Nephron progenitor cell (in vitro differentiated cells): ENCODE data around the gene INPP5A.

Experiments
- DNase-seq: peaks from one replicate; pipeline ENCODE4 v3.0.0; 2021
- H3K27ac Mint-ChIP-seq: 2 replicates; pipeline ENCODE4 v1.8.0; 2021; ENCODE audit warnings: mild to moderate bottlenecking, moderate library complexity, mixed read lengths
- H3K27me3 Mint-ChIP-seq: 2 replicates; pipeline ENCODE4 v1.8.0; 2021; ENCODE audit warnings: mild to moderate bottlenecking, low read depth, mixed read lengths; ENCODE audit not compliant: poor library complexity
- H3K36me3 Mint-ChIP-seq: 2 replicates; pipeline ENCODE4 v1.8.0; 2021; ENCODE audit warnings: low read depth, mixed read lengths
- H3K4me1 Mint-ChIP-seq: 2 replicates; pipeline ENCODE4 v1.8.0; 2021; ENCODE audit warnings: mixed read lengths
- H3K4me3 Mint-ChIP-seq: 2 replicates; pipeline ENCODE4 v1.8.0; 2021; ENCODE audit warnings: mild to moderate bottlenecking, moderate library complexity, mixed read lengths
- H3K9me3 Mint-ChIP-seq: 2 replicates; pipeline ENCODE4 v1.8.0; 2021; ENCODE audit warnings: mild to moderate bottlenecking, moderate library complexity, mixed read lengths
- CTCF ChIP-seq: fragments of 200-600 bp; sonication (generic); IDR thresholded peaks from 2 replicates; pipeline ENCODE4 v1.5.0; 2021; ENCODE audit warnings: antibody characterized with exemption

INPP5A gene

GRCh38 chr10:132582771-132583170 lies 45.2 kb downstream of the INPP5A start:
- H3K4me3 Mint-ChIP-seq = no peak overlapping the region
- peaks cover 4% of the 10 kb centered on the region for H3K27me3 Mint-ChIP-seq
- H3K9me3 Mint-ChIP-seq = peaks cover 12% of the 10 kb centered on the region
- peaks cover 51% of the 10 kb centered on the region for H3K4me1 Mint-ChIP-seq
- no peak for TF ChIP-seq CTCF
- no peak overlapping the region for H3K27ac Mint-ChIP-seq
- H3K36me3 Mint-ChIP-seq = peaks cover 28% of the 10 kb centered on the region
- no peak for DNase-seq

GRCh38 chr10:132583456-132583855 lies 45.9 kb downstream of the INPP5A start:
- TF ChIP-seq CTCF = no peak
- no peak for DNase-seq
- peaks cover 48% of the 10 kb centered on the region for H3K4me1 Mint-ChIP-seq
- H3K27me3 Mint-ChIP-seq = peaks cover 4% of the 10 kb centered on the region
- no peak overlapping the region for H3K4me3 Mint-ChIP-seq
- H3K27ac Mint-ChIP-seq = no peak overlapping the region
- peaks cover 28% of the 10 kb centered on the region for H3K36me3 Mint-ChIP-seq
- peaks cover 12% of the 10 kb centered on the region for H3K9me3 Mint-ChIP-seq

- H3K27me3 Mint-ChIP-seq = peaks cover 4% of the 10 kb centered on the region
- DNase-seq = no peak
- no peak overlapping the region for H3K27ac Mint-ChIP-seq
- TF ChIP-seq CTCF = no peak
- peaks cover 45% of the 10 kb centered on the region for H3K4me1 Mint-ChIP-seq
- H3K36me3 Mint-ChIP-seq = peaks cover 28% of the 10 kb centered on the region
- peaks cover 14% of the 10 kb centered on the region for H3K9me3 Mint-ChIP-seq
- H3K4me3 Mint-ChIP-seq = no peak overlapping the region
Observed at GRCh38 chr10:132584081-132584480, 46.5 kb downstream of the INPP5A start.

GRCh38 chr10:132585732-132586722 lies 48.4 kb downstream of the INPP5A start:
- H3K4me1 Mint-ChIP-seq = peaks cover 32% of the 10 kb centered on the region
- no peaks in the 10 kb centered on the region for H3K27me3 Mint-ChIP-seq
- H3K27ac Mint-ChIP-seq = peak overlapping the region; percentile 79
- no peak for DNase-seq
- peaks cover 21% of the 10 kb centered on the region for H3K36me3 Mint-ChIP-seq
- H3K9me3 Mint-ChIP-seq = peaks cover 14% of the 10 kb centered on the region
- TF ChIP-seq CTCF = no peak
- no peak overlapping the region for H3K4me3 Mint-ChIP-seq

- H3K9me3 Mint-ChIP-seq = peaks cover 14% of the 10 kb centered on the region
- H3K27ac Mint-ChIP-seq = peak overlapping the region; percentile 57
- TF ChIP-seq CTCF = no peak
- H3K4me3 Mint-ChIP-seq = no peak overlapping the region
- no peak for DNase-seq
- peaks cover 15% of the 10 kb centered on the region for H3K36me3 Mint-ChIP-seq
- H3K27me3 Mint-ChIP-seq = no peaks in the 10 kb centered on the region
- H3K4me1 Mint-ChIP-seq = peaks cover 37% of the 10 kb centered on the region
Observed at GRCh38 chr10:132586739-132587138, 49.2 kb downstream of the INPP5A start.
